GM12878 (cell line): ENCODE data around the gene PIP4K2B. TPM values are rescaled to one million over a fixed set of nuclear protein-coding genes. Genes with fewer than 3 reads are reported as not detected.

Experiments used
- CEBPZ ChIP-seq: fragments of 150-350 bp; IDR thresholded peaks from 2 replicates; pipeline ENCODE4 v1.6.1; 2016; ENCODE audit warnings: low read depth, low read length
- CHD1 ChIP-seq: IDR thresholded peaks from 2 replicates; pipeline ENCODE4 v1.6.1; 2012; ENCODE audit warnings: low read depth, low read length, improper control_type of control experiment
- EGR1 ChIP-seq, 2 experiments: IDR thresholded peaks; 1 replicate in 1 of 2; 2 replicates in 1 of 2; pipeline ENCODE4 v1.6.1; 2011 to 2012; ENCODE audit warnings: low read depth in 2 of 2, low read length in 2 of 2, borderline replicate concordance in 1 of 2, mild to moderate bottlenecking in 1 of 2, moderate library complexity in 1 of 2
- GABPA ChIP-seq: IDR thresholded peaks from 2 replicates; pipeline ENCODE4 v1.6.1; 2014; ENCODE audit warnings: antibody characterized with exemption, low read depth, mild to moderate bottlenecking, inconsistent platforms
- KLF5 ChIP-seq: fragments of 450-650 bp; IDR thresholded peaks from 2 replicates; pipeline ENCODE4 v1.6.1; 2014; ENCODE audit warnings: mild to moderate bottlenecking; ENCODE audit not compliant: partially characterized antibody
- MEF2A ChIP-seq: IDR thresholded peaks from 2 replicates; pipeline ENCODE4 v1.6.1; 2011; ENCODE audit warnings: low read depth, mild to moderate bottlenecking, low read length, moderate library complexity; ENCODE audit not compliant: insufficient read depth
- MTA2 ChIP-seq: fragments of 450-650 bp; IDR thresholded peaks from 2 replicates; pipeline ENCODE4 v1.6.1; 2016; ENCODE audit warnings: low read depth, mild to moderate bottlenecking, moderate library complexity
- MTA3 ChIP-seq: IDR thresholded peaks from 2 replicates; pipeline ENCODE4 v1.6.1; 2012; ENCODE audit warnings: low read length, inconsistent platforms, borderline replicate concordance
- MYB ChIP-seq: fragments of 150-350 bp; IDR thresholded peaks from 2 replicates; pipeline ENCODE4 v1.6.1; 2014; ENCODE audit warnings: mild to moderate bottlenecking, low read depth, low read length, borderline replicate concordance
- MYC ChIP-seq: IDR thresholded peaks from 2 replicates; pipeline ENCODE4 v1.6.1; 2011; ENCODE audit warnings: mild to moderate bottlenecking, low read length, moderate library complexity, inconsistent platforms; ENCODE audit not compliant: insufficient read depth, insufficient replicate concordance, insufficient read length, severe bottlenecking
- PAX5 ChIP-seq: IDR thresholded peaks from 2 replicates; pipeline ENCODE4 v1.6.1; 2011; ENCODE audit warnings: low read depth, low read length, borderline replicate concordance
- POLR2A ChIP-seq: IDR thresholded peaks from 2 replicates; pipeline ENCODE4 v1.6.1; 2011; ENCODE audit warnings: low read depth, mild to moderate bottlenecking, low read length
- SIN3A ChIP-seq: IDR thresholded peaks from 2 replicates; pipeline ENCODE4 v1.6.1; 2012; ENCODE audit warnings: low read depth, low read length, improper control_type of control experiment
- SPI1 ChIP-seq: IDR thresholded peaks from 2 replicates; pipeline ENCODE4 v1.6.1; 2011; ENCODE audit warnings: low read depth, mild to moderate bottlenecking, low read length, moderate library complexity, borderline replicate concordance; ENCODE audit not compliant: insufficient read depth
- SREBF1 ChIP-seq: IDR thresholded peaks from 2 replicates; pipeline ENCODE4 v1.6.1; 2012; ENCODE audit warnings: mild to moderate bottlenecking, low read length
- ZBTB33 ChIP-seq: fragments of 450-650 bp; IDR thresholded peaks from 2 replicates; pipeline ENCODE4 v1.6.1; 2017; ENCODE audit warnings: mild to moderate bottlenecking
- ZBTB4 ChIP-seq: fragments of 450-650 bp; formaldehyde crosslinking; IDR thresholded peaks from 2 replicates; pipeline ENCODE4 v1.4.0; 2022; ENCODE audit warnings: mild to moderate bottlenecking, moderate library complexity
- ZNF274 ChIP-seq: IDR thresholded peaks from one replicate; pipeline ENCODE4 v1.8.0; 2011; ENCODE audit not compliant: insufficient read length, insufficient read depth
- ZNF384 ChIP-seq: IDR thresholded peaks from 2 replicates; pipeline ENCODE4 v1.6.1; 2012; ENCODE audit warnings: low read depth, mild to moderate bottlenecking, low read length, improper control_type of control experiment, borderline replicate concordance
- ZNF622 ChIP-seq: fragments of 450-650 bp; IDR thresholded peaks from 2 replicates; pipeline ENCODE4 v1.6.1; 2017; ENCODE audit warnings: mild to moderate bottlenecking, inconsistent platforms
- polyA plus RNA-seq, 11 experiments: library from polyadenylated mRNA; depleted of rRNA in 4 of 11; unstranded in 6 of 11; stranded (reverse) in 5 of 11; fragments of >200 nt; fragmentation: Nextera tagmentation in 4 of 11; fragmentation: Illumina TruSeq in 1 of 11; extraction: Ambion mirVana in 4 of 11; extraction: Trizol in 1 of 11; gene quantifications; 1 replicate in 1 of 11; 2 replicates in 10 of 11; pipeline versions ENCODE4 v1.2.1 to v1.2.3, GENCODE V29; 2011 to 2016; ENCODE audit warnings: inconsistent platforms in 2 of 11, missing spikeins in 2 of 11, low read depth in 1 of 11
- total RNA-seq, 4 experiments: library from RNA; depleted of rRNA in 3 of 4; stranded (reverse); fragments of >200 nt in 3 of 4; fragmentation: Illumina TruSeq in 1 of 4; extraction: Trizol in 1 of 4; gene quantifications; 2 replicates each; pipeline versions ENCODE4 v1.2.1 to v1.2.3, GENCODE V29; 2013 to 2021

The PIP4K2B gene
- total and polyA plus RNA-seq, 10 of the 15 experiments (the other 5 are each of a cell fraction or from before 2014, with no cell fraction given), result 3.8 to 30.3 (median 18.2) TPM

- TF ChIP-seq MYC (no peak), ZBTB4 (CRISPR knock-in tag) (no peak), ZNF274 (no peak), KLF5 (peak; percentile 82), SIN3A (peak; percentile 97), MEF2A (0 out of 2 replicates have a peak, but pooled peaks have one; percentile 32), ZNF622 (no peak), POLR2A (peak; percentile 97), SPI1 (no peak), MTA3 (no peak), MYB (peak; percentile 95), SREBF1 (peak; percentile 33), PAX5 (peak; percentile 43; the same call in 1 of the 2 replicates), CHD1 (no peak), ZNF384 (no peak), MTA2 (no peak; the same call in 1 of the 2 replicates), CEBPZ (peak; percentile 46; the same call in 1 of the 2 replicates), GABPA (peak; percentile 90), EGR1 (IDR thresholded peaks at IDR 0.05; ENCODE audit: borderline replicate concordance in 1 of 2, low read depth in 2 of 2, low read length in 2 of 2) (peak in 1 of 2 experiments; percentile 54; a peak in 1 of 3 replicates), ZBTB33 (no peak)
Observed at GRCh38 chr17:38824899-38825761, 25.8 kb upstream of the PIP4K2B start, which contains the start of gene CWC25 (continued).
